ENCODE data around the gene ANKS3. TPM values are rescaled to one million over a fixed set of nuclear protein-coding genes. Genes with fewer than 3 reads are reported as not detected.

ANKS3 gene
- total and polyA plus RNA-seq, 2 experiments from 2014 or later: 22.5 to 24.9 TPM

GRCh38 chr16:4702466-4702808 is 31.6 kb downstream of the ANKS3 start (continued):
- TF ChIP-seq CREB1 (CRISPR knock-in tag; IDR thresholded peaks at IDR 0.05; ENCODE audit: low read depth): no peak
- no peak for TF ChIP-seq EZH2 (IDR thresholded peaks at IDR 0.05; ENCODE audit: low read depth, unreplicated experiment)
- TF ChIP-seq JUNB (IDR thresholded peaks at IDR 0.05; ENCODE audit: unreplicated experiment): no peak
- no peak for TF ChIP-seq NANOG (IDR thresholded peaks at IDR 0.05; ENCODE audit: borderline replicate concordance)
- no peak for TF ChIP-seq ZNF331 (CRISPR knock-in tag; IDR thresholded peaks at IDR 0.05; ENCODE audit: low read depth)
- no peak for TF ChIP-seq ETS1 (IDR thresholded peaks at IDR 0.05)
- no peak for TF ChIP-seq ZNF114 (CRISPR knock-in tag; IDR thresholded peaks at IDR 0.05)
- no peak for TF ChIP-seq CTCF (conservative IDR thresholded peaks at IDR 0.05; ENCODE audit: low read depth in 2 of 2)

GRCh38 chr16:4701791-4702465 is 32.1 kb downstream of the ANKS3 start:
- peaks cover 50% of the 10 kb centered on the region for H3K36me3 Mint-ChIP-seq (ENCODE audit: low read depth)
- Histone ChIP-seq H3K4me1 (ENCODE audit: insufficient read depth) (no peaks in the 10 kb centered on the region), H3K27ac (ENCODE audit: low read depth) (no peak overlapping the region), H4K20me1 (replicated peaks; ENCODE audit: insufficient read depth) (peaks cover 5% of the 10 kb centered on the region; the same call in 1 of the 2 replicates), H2AFZ (no peak overlapping the region), H3K27me3 (ENCODE audit: insufficient read depth) (no peaks in the 10 kb centered on the region), H3K36me3 (ENCODE audit: insufficient read depth) (peaks cover 15% of the 10 kb centered on the region), H3F3A (replicated peaks; ENCODE audit: low read depth) (peaks cover 5% of the 10 kb centered on the region), H3K4me2 (no peak overlapping the region), H3K4me3 (no peak overlapping the region), H3K79me2 (replicated peaks; ENCODE audit: insufficient read depth) (no peaks in the 10 kb centered on the region), H3K9me2 (ENCODE audit: insufficient read depth) (no peaks in the 10 kb centered on the region)
- no peak for DNase-seq (ENCODE audit: low spot score)
- H3K4me1 Mint-ChIP-seq: no peaks in the 10 kb centered on the region
- peaks cover 6% of the 10 kb centered on the region for H3K27me3 Mint-ChIP-seq (ENCODE audit: insufficient read depth, low read depth, poor library complexity)
- no peak overlapping the region for H3K27ac Mint-ChIP-seq
- H3K9me3 Mint-ChIP-seq: no peaks in the 10 kb centered on the region; the same call in 2 of the 3 replicates
- ATAC-seq: no peak
- H3K4me3 Mint-ChIP-seq: no peak overlapping the region
- TF ChIP-seq POLR2AphosphoS5 (IDR thresholded peaks at IDR 0.05; ENCODE audit: low read depth) (no peak), JUNB (IDR thresholded peaks at IDR 0.05; ENCODE audit: unreplicated experiment) (no peak), ZNF331 (CRISPR knock-in tag; IDR thresholded peaks at IDR 0.05; ENCODE audit: low read depth) (no peak), ZNF114 (CRISPR knock-in tag; IDR thresholded peaks at IDR 0.05) (no peak), EZH2phosphoT487 (IDR thresholded peaks at IDR 0.05; ENCODE audit: unreplicated experiment) (no peak), NANOG (IDR thresholded peaks at IDR 0.05; ENCODE audit: borderline replicate concordance) (no peak), EZH2 (IDR thresholded peaks at IDR 0.05; ENCODE audit: low read depth, unreplicated experiment) (no peak), ZNF462 (CRISPR knock-in tag; IDR thresholded peaks at IDR 0.05) (no peak), CTCF (conservative IDR thresholded peaks at IDR 0.05; ENCODE audit: low read depth in 2 of 2) (no peak)
